Activated naive CD4-positive, alpha-beta T cell (primary cell): ENCODE measurements around the gene NFAM1.

Experiments used
- DNase-seq, 4 experiments: peaks; one replicate each; lab custom pipeline; 2025; lab: John Stamatoyannopoulos, UW

The NFAM1 gene

GRCh38 chr22:42334875-42335512, 97.2 kb downstream of the NFAM1 start:
- no peak for DNase-seq

GRCh38 chr22:42333544-42333943, 98.7 kb downstream of the NFAM1 start:
- DNase-seq: no peak

GRCh38 chr22:42332089-42332488, 100.1 kb downstream of the NFAM1 start:
- DNase-seq: no peak

DNA sequence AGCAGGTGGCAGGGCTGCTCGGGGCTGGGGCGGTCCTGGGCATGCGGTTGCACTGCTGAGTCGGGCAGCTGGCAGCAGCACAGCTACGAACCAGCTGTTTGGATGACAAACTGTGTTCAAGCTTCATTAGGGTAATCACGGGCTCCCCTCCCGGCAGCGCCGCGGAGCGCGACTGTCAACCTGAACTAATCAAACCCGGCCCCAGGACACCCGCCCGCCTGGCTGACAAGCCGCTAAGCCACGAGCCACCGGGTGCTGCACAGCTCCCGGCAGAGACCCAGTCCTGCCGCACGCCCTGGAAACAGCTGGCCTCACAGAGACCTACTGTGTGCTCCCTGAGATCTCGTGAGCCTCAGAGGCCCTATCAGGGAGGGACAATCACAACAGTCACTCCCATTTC, 101.2 kb downstream of the NFAM1 start:
- no peak for DNase-seq
